ENCODE measurements around the gene AUTS2. TPM values are rescaled to one million over a fixed set of nuclear protein-coding genes. Genes with fewer than 3 reads are reported as not detected.

AUTS2 gene
- polyA plus RNA-seq, 1 donor from 2014 or later = 97.3 TPM

- Histone ChIP-seq H3F3A (ENCODE audit: insufficient read depth, low read length, poor library complexity, severe bottlenecking) (no peaks in the 10 kb centered on the region), H3K27ac (ENCODE audit: low read length) (no peak overlapping the region), H2AFZ (ENCODE audit: low read depth, low read length) (no peak overlapping the region), H3K9me3 (ENCODE audit: low read length) (no peaks in the 10 kb centered on the region), H3K27me3 (ENCODE audit: insufficient read depth, low read depth, low read length) (no peaks in the 10 kb centered on the region), H3K79me2 (replicated peaks; ENCODE audit: insufficient read depth, low read length) (no peaks in the 10 kb centered on the region), H4K20me1 (ENCODE audit: insufficient read depth) (no peaks in the 10 kb centered on the region), H3K9me2 (ENCODE audit: insufficient read depth, low read length) (no peaks in the 10 kb centered on the region), H3K36me3 (ENCODE audit: insufficient read depth, low read length) (no peaks in the 10 kb centered on the region), H3K4me2 (ENCODE audit: low read length) (no peak overlapping the region), H3K9ac (ENCODE audit: low read length) (no peak overlapping the region), H3K4me3 (ENCODE audit: low read length) (no peak overlapping the region)
- TF ChIP-seq POLR2AphosphoS5 (IDR thresholded peaks at IDR 0.05) (no peak), SMC3 (conservative IDR thresholded peaks at IDR 0.05; ENCODE audit: poor library complexity) (no peak), EP300 (conservative IDR thresholded peaks at IDR 0.05; ENCODE audit: poor library complexity, severe bottlenecking) (no peak), TAF1 (IDR thresholded peaks at IDR 0.05; ENCODE audit: low read depth) (no peak), CTCF (IDR thresholded peaks at IDR 0.05; ENCODE audit: poor library complexity, severe bottlenecking) (no peak), EZH2 (IDR thresholded peaks at IDR 0.05; ENCODE audit: borderline replicate concordance, insufficient read depth, low read length, poor library complexity, severe bottlenecking) (no peak), RAD21 (conservative IDR thresholded peaks at IDR 0.05) (no peak), MXI1 (conservative IDR thresholded peaks at IDR 0.05; ENCODE audit: poor library complexity, severe bottlenecking) (no peak), REST (IDR thresholded peaks at IDR 0.05; ENCODE audit: borderline replicate concordance) (no peak)
Measured at GRCh38 chr7:70182521-70182920, 584.2 kb downstream of the AUTS2 start.

GRCh38 chr7:70183278-70183677 is 585.0 kb downstream of the AUTS2 start:
- Histone ChIP-seq H3K4me2 (ENCODE audit: low read length) (no peak overlapping the region), H3K9me3 (ENCODE audit: low read length) (no peaks in the 10 kb centered on the region), H4K20me1 (ENCODE audit: insufficient read depth) (no peaks in the 10 kb centered on the region), H3K9me2 (ENCODE audit: insufficient read depth, low read length) (no peaks in the 10 kb centered on the region), H3K36me3 (ENCODE audit: insufficient read depth, low read length) (no peaks in the 10 kb centered on the region), H3K9ac (ENCODE audit: low read length) (no peak overlapping the region), H3K4me3 (ENCODE audit: low read length) (peak overlapping the region; percentile 26), H3F3A (ENCODE audit: insufficient read depth, low read length, poor library complexity, severe bottlenecking) (no peaks in the 10 kb centered on the region), H3K27ac (ENCODE audit: low read length) (no peak overlapping the region), H2AFZ (ENCODE audit: low read depth, low read length) (no peak overlapping the region), H3K27me3 (ENCODE audit: insufficient read depth, low read depth, low read length) (no peaks in the 10 kb centered on the region), H3K79me2 (replicated peaks; ENCODE audit: insufficient read depth, low read length) (no peaks in the 10 kb centered on the region)
- peak; percentile 43 for TF ChIP-seq POLR2AphosphoS5 (IDR thresholded peaks at IDR 0.05)
- no peak for TF ChIP-seq EZH2 (IDR thresholded peaks at IDR 0.05; ENCODE audit: borderline replicate concordance, insufficient read depth, low read length, poor library complexity, severe bottlenecking)
- TF ChIP-seq CTCF (IDR thresholded peaks at IDR 0.05; ENCODE audit: poor library complexity, severe bottlenecking) = no peak
- TF ChIP-seq SMC3 (conservative IDR thresholded peaks at IDR 0.05; ENCODE audit: poor library complexity) = no peak
